Lower leg skin (tissue), 4 donors: Measurements from ENCODE around the gene CLEC3B. TPM values are rescaled to one million over a fixed set of nuclear protein-coding genes. Genes with fewer than 3 reads are reported as not detected.

Experiments
- DNase-seq, 2 donors: peaks; one replicate each; pipeline ENCODE4 v3.0.0-alpha.2; 2019; ENCODE audit warnings: low spot score in 2 of 2
- H3K4me3 ChIP-seq: fragments of 200-600 bp; sonication (generic); 2 replicates; pipeline ENCODE4 v1.5.1; 2017; ENCODE audit warnings: mild to moderate bottlenecking, low read depth; ENCODE audit not compliant: poor library complexity, severe bottlenecking
- POLR2A ChIP-seq, 2 donors: fragments of 450-650 bp; IDR thresholded peaks; one replicate each; pipeline ENCODE4 v1.6.1; 2016 to 2017; ENCODE audit warnings: antibody characterized with exemption in 2 of 2, mild to moderate bottlenecking in 1 of 2, moderate library complexity in 1 of 2
- WGBS, 2 donors: methylation state at CpG; one replicate each; pipeline ENCODE4 v1.1.5; 2018; 5-methylcytosine and 5-hydroxymethylcytosine counted together
- intact Hi-C: fragments of 100-400 bp; cut with DNase I; formaldehyde crosslinking; loops from one replicate; pipeline ENCODE4 v1.15.0; 2023; ENCODE audit warnings: low total_unique reads
- total RNA-seq, 4 donors: library from RNA; depleted of rRNA; stranded (reverse); fragments of >200 nt; gene quantifications; one replicate each; pipeline ENCODE4 v1.1.0, GENCODE V29; 2016
- TF ChIP-seq, protein P1 (sequence below), 3 donors: fragments of 450-650 bp; IDR thresholded peaks; one replicate each; pipeline ENCODE4 v1.5.1; 2016; ENCODE audit warnings: antibody characterized with exemption in 3 of 3, mild to moderate bottlenecking in 3 of 3, moderate library complexity in 2 of 3

CLEC3B gene
- total RNA-seq, 4 donors from 2014 or later: 15.0 to 113 (median 29.8) TPM

DNA sequence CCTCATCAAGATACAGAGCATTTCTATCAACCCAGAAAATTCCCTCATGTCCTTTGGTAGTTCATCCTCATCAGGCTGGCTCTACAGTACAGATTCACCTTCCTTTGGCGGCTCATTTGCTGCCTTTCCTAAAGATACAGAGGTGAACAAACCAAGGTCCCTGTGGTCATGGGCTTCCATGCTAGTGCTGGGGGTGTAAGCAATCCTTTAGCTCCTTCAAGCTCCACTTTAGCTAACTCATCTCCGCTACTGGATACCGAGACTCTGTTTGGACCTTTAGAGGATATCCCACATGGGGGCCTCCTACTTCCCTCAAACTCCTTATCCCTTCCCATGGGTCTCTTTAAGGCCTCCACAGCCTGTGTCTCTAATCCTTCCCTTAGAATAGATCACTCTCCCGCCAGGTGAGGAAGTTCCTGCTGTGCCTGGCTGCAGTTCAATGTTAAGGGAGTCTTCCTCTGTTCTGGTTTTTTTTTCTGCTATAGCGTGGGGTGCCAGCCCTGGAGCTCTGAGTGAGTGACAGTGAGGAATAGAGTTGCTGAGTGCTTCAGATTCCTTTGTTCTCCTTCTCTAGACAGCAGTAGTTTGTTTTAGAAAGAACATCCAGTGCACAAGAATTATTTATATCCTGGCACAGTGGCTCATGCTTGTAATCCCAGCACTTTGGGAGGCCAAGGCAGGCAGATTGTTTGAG, 30.7 kb downstream of the CLEC3B start:
- TF ChIP-seq, protein P1, sequence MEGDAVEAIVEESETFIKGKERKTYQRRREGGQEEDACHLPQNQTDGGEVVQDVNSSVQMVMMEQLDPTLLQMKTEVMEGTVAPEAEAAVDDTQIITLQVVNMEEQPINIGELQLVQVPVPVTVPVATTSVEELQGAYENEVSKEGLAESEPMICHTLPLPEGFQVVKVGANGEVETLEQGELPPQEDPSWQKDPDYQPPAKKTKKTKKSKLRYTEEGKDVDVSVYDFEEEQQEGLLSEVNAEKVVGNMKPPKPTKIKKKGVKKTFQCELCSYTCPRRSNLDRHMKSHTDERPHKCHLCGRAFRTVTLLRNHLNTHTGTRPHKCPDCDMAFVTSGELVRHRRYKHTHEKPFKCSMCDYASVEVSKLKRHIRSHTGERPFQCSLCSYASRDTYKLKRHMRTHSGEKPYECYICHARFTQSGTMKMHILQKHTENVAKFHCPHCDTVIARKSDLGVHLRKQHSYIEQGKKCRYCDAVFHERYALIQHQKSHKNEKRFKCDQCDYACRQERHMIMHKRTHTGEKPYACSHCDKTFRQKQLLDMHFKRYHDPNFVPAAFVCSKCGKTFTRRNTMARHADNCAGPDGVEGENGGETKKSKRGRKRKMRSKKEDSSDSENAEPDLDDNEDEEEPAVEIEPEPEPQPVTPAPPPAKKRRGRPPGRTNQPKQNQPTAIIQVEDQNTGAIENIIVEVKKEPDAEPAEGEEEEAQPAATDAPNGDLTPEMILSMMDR (IDR thresholded peaks at IDR 0.05): no peak
- no peak for TF ChIP-seq POLR2A (IDR thresholded peaks at IDR 0.05)
- DNase-seq: no peak
- WGBS, 2 donors: 65 to 76% methylated on average over 5 of the region's 5 CpGs
- H3K4me3 ChIP-seq: no peak overlapping the region
- intact Hi-C loops: no loop called here

DNA sequence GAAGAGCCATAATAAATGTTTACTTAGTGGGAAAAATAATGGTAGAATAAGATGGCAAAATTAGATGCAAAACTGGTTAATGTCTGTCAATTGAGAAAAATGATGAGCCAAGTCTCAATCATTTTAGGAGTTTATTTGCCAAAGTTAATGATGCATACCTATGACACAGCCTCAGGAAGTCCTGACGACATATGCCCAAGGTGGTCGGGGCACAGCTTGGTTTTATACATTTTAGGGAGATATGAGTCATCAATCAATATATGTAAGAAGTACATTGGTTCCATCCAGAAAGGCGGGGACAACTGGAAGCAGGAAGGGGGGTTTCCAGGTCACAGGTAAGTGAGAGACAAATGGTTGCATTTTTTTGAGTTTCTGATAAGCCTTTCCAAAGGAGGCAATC, 31.5 kb downstream of the CLEC3B start:
- intact Hi-C loops: no loop called here

DNA sequence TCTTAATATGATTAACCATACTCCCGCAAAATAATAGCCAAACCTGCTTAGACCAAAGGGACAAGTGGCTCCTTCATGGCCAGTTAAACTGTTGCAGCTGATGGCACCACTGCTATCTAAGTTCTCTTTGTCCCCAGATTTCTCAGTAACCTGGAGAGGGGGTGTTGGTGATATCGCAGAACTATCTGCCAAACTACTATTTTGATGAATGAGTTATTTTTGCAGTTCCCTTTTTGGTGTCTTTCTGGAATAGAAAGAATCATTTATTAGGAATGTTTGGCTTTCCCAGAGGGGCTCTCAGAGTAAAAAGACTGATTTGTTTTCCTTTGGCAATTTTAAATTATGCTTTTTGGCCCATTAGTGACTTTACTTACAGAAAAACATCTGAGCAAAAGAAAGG, 33.0 kb downstream of the CLEC3B start:
- no peak overlapping the region for H3K4me3 ChIP-seq
- TF ChIP-seq POLR2A (IDR thresholded peaks at IDR 0.05): no peak
- TF ChIP-seq, protein P1 (IDR thresholded peaks at IDR 0.05): no peak
- intact Hi-C loops: no loop called here
- no peak for DNase-seq
- 76 to 92% methylated on average over 2 of the region's 2 CpGs for WGBS, 2 donors

More for the DNA sequence above, 31.5 kb downstream of the CLEC3B start:
- 79 to 81% methylated on average over 3 of the region's 3 CpGs for WGBS, 2 donors
- DNase-seq: no peak
- no peak overlapping the region for H3K4me3 ChIP-seq
- TF ChIP-seq POLR2A (IDR thresholded peaks at IDR 0.05): no peak
- TF ChIP-seq, protein P1 (IDR thresholded peaks at IDR 0.05): no peak

DNA sequence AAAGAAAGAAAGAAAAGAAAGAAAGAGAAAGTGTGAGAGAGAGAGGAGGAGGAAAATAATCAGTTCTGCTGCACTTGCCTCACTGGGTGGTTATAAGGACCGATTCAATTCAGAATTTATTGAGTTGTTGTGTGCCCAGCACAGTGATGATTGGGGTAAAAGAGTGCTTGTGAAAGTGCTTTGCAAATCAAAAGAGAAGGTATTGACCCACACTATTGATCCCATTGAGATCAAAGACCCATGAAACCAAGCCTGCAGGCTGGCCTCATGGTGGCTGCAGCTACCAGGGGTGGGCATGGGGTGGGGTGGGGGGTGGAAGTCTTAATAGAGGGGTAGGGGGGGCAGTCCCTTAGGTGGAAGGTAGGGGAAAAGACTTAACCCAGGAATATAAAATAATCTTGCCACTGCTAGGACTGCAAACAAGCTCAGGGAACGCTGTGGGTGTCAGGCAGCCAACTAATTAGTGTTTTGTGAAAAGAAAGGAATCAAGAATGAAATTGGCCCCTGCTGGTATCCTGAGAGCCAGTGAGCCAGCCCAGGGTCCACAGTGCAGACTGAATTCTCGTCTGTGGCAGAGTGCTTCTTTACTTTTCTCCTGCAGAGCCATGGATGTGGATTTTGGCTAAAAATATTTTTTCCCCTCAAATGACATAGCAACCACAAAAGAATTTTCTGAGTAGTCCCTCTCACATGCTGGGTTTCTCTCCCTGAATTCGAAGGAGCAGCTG, 34.2 kb downstream of the CLEC3B start:
- H3K4me3 ChIP-seq: no peak overlapping the region
- no peak for DNase-seq
- no peak for TF ChIP-seq POLR2A (IDR thresholded peaks at IDR 0.05)
- TF ChIP-seq, protein P1 (IDR thresholded peaks at IDR 0.05): no peak
- intact Hi-C loops: no loop called here
- WGBS, 2 donors: 64 to 66% methylated on average over 4 of the region's 4 CpGs

DNA sequence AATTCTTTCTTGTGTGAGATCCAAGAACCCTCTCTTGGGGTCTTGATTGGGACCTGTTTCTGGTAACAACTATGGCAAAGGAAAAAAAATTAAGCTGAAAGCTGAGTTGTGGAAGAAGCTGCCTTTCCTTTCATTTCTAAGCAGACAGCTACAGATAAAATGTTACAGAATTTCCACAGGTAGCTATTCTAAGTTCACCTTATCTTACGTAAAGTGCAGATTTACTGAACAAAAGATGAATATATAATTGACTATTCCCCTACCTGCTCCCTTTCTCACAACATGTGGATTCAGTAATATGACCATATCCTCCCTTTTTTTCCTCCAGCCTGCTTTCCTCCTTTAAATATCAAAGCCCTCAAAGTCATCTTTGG, 36.6 kb downstream of the CLEC3B start:
- 93 to 100% methylated on average over 1 of the region's 1 CpG for WGBS, 2 donors
- no peak overlapping the region for H3K4me3 ChIP-seq
- intact Hi-C loops: no loop called here
- TF ChIP-seq, protein P1 (IDR thresholded peaks at IDR 0.05): no peak
- TF ChIP-seq POLR2A (IDR thresholded peaks at IDR 0.05): no peak
- no peak for DNase-seq
